ENCODE data around the gene PLCB4. TPM values are rescaled to one million over a fixed set of nuclear protein-coding genes. Genes with fewer than 3 reads are reported as not detected.

PLCB4 gene
- total RNA-seq, 2 experiments from 2014 or later = not detected

DNA sequence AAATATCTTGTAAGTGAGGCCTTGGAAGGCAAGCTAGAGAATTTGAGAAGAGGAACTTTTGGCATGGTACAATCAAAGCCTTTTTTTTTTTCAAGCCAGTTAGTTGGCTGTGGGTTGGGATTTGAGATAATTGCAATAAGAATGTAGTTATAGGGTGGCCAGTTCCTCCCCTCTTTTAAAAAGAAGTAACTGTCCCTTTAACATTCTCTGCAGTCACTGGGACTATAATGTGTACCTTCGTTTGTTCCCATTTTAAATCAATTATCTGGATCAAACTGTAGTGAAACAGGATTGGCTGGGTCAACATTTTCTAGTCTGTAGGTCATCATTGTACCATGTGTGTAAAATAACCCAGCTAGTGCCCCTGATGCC lies 233.2 kb downstream of the PLCB4 start:
- no peak overlapping the region for H3K27ac Mint-ChIP-seq
- H3K36me3 Mint-ChIP-seq (ENCODE audit: low read depth) = no peaks in the 10 kb centered on the region
- ATAC-seq = no peak
- no peaks in the 10 kb centered on the region for H3K4me1 Mint-ChIP-seq (ENCODE audit: low read depth)
- ChIA-PET CTCF (no interaction called here), POLR2A (no interaction called here)
- DNase-seq = no peak
- H3K9me3 Mint-ChIP-seq (ENCODE audit: insufficient read depth) = no peaks in the 10 kb centered on the region
- H3K27me3 Mint-ChIP-seq (ENCODE audit: low read depth) = no peaks in the 10 kb centered on the region
- no peak overlapping the region for H3K4me3 Mint-ChIP-seq

DNA sequence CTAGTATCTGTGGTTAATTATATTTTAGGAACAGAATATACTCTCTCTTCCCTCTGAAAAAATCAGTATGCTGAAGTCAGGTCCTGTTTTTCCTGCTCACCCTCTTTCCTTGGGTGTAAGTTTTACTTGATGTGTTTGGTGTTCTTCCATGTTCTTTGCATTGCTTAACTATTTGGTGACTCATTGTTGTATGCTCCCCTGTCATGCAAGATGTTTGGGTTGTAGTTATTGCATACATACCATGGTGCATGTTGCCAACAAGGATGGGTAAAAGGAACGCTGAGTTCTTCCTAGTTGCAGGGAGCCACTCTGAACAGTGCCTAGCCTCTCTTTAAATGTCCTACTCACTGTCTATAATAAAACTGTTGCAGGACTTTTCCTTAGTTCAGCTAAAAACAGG lies 237.6 kb downstream of the PLCB4 start:
- Mint-ChIP-seq H3K27ac (no peak overlapping the region), H3K27me3 (ENCODE audit: low read depth) (no peaks in the 10 kb centered on the region), H3K4me3 (no peak overlapping the region), H3K36me3 (ENCODE audit: low read depth) (no peaks in the 10 kb centered on the region), H3K9me3 (ENCODE audit: insufficient read depth) (no peaks in the 10 kb centered on the region), H3K4me1 (ENCODE audit: low read depth) (no peaks in the 10 kb centered on the region)
- POLR2A ChIA-PET = interaction anchor here (0.5 kb wide), 1 partner anchor 58 kb away, joined by 3 read pairs; no protein-coding TSS in a partner anchor
- ATAC-seq = no peak
- CTCF ChIA-PET = no interaction called here
- no peak for DNase-seq

DNA sequence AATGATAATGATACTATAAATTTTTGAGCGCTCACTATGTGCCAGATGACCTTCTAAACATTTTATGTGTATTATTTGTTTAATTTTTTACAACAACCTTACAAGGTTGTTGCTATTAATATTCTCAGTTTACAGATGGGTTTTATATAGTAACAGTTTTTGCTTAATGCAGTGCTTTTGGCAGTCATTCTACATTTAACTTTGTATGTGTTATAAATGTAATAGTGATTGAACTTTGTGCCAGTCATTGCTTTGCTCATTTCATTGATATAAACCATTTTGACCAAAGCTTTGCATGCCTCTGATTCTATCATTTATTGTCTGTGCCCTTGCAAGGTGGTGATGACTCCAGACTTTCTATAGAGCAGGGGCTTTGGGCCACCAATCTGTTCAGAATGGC lies 239.2 kb downstream of the PLCB4 start:
- H3K27ac Mint-ChIP-seq = no peak overlapping the region
- H3K9me3 Mint-ChIP-seq (ENCODE audit: insufficient read depth) = no peaks in the 10 kb centered on the region
- no peak overlapping the region for H3K4me3 Mint-ChIP-seq
- H3K4me1 Mint-ChIP-seq (ENCODE audit: low read depth) = no peaks in the 10 kb centered on the region
- ATAC-seq (no peak), DNase-seq (no peak)
- ChIA-PET CTCF (interaction anchor here (0.7 kb wide), 1 partner anchor 43 kb away, joined by 3 read pairs; no protein-coding TSS in a partner anchor), POLR2A (no interaction called here)
- no peaks in the 10 kb centered on the region for H3K27me3 Mint-ChIP-seq (ENCODE audit: low read depth)
- H3K36me3 Mint-ChIP-seq (ENCODE audit: low read depth) = no peaks in the 10 kb centered on the region

DNA sequence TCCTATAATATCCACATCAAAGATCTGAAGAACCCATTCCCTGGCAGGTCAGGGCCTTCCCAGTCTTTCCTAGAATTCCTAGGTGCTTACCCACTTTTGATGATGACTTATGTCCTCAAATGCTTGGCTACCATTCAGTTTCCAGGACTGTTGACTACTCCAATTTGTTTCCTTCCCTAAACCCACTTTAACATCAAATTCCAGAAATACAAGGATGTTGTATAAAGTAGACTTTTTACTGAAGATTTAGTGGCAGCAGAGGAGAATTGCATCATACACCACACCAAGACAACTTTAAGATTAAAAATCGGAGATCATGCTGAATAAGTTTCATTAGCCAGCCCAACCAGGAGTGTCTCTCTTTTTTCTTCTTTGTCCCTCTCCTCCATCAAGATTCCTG lies 242.2 kb downstream of the PLCB4 start:
- Mint-ChIP-seq H3K4me1 (ENCODE audit: low read depth) (no peaks in the 10 kb centered on the region), H3K9me3 (ENCODE audit: insufficient read depth) (no peaks in the 10 kb centered on the region), H3K27ac (no peak overlapping the region), H3K4me3 (no peak overlapping the region), H3K36me3 (ENCODE audit: low read depth) (no peaks in the 10 kb centered on the region), H3K27me3 (ENCODE audit: low read depth) (no peaks in the 10 kb centered on the region)
- POLR2A ChIA-PET = no interaction called here
- DNase-seq (no peak), ATAC-seq (no peak)
- CTCF ChIA-PET = no interaction called here

DNA sequence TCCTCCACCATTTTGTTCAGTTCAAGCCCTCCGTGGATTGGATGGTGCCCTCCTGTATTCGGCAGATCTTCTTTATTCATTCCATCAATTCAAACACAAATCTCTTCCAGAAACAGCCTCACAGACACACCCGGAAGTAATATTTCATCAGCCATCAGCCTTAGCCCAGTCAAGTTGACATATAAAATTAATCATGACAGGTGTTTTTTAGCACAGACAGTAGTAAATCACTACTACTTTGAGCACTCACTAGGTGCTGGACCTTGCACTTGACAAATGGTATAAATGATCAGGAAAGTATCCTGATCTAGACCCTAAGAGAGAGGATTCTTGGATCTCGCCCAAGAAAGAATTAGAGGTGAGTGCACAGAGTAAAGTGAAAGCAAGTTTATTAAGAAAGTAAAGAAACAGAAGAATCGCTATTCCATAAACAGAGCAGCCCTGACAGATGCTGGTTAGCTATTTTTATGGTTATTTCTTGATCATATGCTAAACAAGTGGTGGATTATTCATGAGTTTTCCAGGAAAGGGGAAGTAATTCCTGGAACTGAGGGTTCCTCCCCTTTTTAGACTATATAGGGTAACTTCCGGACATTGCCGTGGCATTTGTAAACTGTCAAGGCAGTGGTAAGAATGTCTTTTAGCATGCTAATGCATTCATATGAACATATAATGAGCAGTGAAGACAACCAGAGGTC lies 250.9 kb downstream of the PLCB4 start:
- ChIA-PET CTCF (no interaction called here), POLR2A (no interaction called here)
- Mint-ChIP-seq H3K27ac (no peak overlapping the region), H3K27me3 (ENCODE audit: low read depth) (no peaks in the 10 kb centered on the region), H3K36me3 (ENCODE audit: low read depth) (no peaks in the 10 kb centered on the region), H3K9me3 (ENCODE audit: insufficient read depth) (no peaks in the 10 kb centered on the region), H3K4me3 (no peak overlapping the region), H3K4me1 (ENCODE audit: low read depth) (peaks cover 3% of the 10 kb centered on the region)
- ATAC-seq (no peak), DNase-seq (no peak)

DNA sequence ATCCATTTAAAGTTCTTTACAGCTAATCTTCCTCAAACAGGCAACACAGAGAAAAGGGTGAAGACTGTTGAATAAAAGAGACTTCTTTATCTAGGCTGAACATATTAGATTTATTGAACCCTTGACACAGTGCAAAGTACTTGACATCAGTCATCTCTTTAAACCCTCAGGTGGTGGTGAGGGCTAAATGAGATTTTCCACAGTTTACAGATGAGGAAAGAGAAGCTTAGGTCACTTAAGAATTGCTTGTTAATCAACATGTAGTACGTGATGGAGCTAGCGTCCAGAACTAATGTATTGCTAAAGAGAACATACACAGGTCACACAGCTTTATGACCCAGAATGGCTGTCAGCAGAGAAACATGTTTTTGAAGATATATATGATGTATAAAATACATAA lies 252.1 kb downstream of the PLCB4 start:
- Mint-ChIP-seq H3K9me3 (ENCODE audit: insufficient read depth) (no peaks in the 10 kb centered on the region), H3K27me3 (ENCODE audit: low read depth) (no peaks in the 10 kb centered on the region), H3K36me3 (ENCODE audit: low read depth) (no peaks in the 10 kb centered on the region), H3K4me3 (no peak overlapping the region), H3K4me1 (ENCODE audit: low read depth) (peaks cover 3% of the 10 kb centered on the region), H3K27ac (no peak overlapping the region)
- ChIA-PET CTCF (no interaction called here), POLR2A (no interaction called here)
- DNase-seq (no peak), ATAC-seq (no peak)

DNA sequence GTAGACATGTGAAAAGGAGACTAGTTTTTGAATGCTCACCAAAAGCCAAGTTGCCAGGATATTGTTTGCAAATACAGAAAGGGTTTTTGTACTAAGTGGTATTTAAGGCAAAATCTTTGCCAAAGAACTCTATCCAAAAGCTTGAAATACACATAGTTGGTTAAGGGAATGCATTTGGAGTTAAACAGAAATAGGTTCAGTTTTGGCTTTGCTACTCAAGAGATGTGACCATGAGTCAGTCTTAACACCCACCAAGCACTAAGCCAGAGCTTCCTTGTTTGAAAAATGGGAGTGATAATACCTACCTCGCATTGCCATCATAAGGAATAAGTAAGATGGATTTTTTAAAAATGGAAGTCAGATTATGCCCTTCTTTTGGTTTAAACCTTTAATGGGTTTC lies 253.8 kb downstream of the PLCB4 start:
- no peaks in the 10 kb centered on the region for H3K27me3 Mint-ChIP-seq (ENCODE audit: low read depth)
- DNase-seq = no peak
- ATAC-seq = no peak
- no peak overlapping the region for H3K27ac Mint-ChIP-seq
- H3K4me3 Mint-ChIP-seq = no peak overlapping the region
- no peaks in the 10 kb centered on the region for H3K36me3 Mint-ChIP-seq (ENCODE audit: low read depth)
- no peaks in the 10 kb centered on the region for H3K9me3 Mint-ChIP-seq (ENCODE audit: insufficient read depth)
- ChIA-PET POLR2A (no interaction called here), CTCF (no interaction called here)
- H3K4me1 Mint-ChIP-seq (ENCODE audit: low read depth) = peaks cover 3% of the 10 kb centered on the region

DNA sequence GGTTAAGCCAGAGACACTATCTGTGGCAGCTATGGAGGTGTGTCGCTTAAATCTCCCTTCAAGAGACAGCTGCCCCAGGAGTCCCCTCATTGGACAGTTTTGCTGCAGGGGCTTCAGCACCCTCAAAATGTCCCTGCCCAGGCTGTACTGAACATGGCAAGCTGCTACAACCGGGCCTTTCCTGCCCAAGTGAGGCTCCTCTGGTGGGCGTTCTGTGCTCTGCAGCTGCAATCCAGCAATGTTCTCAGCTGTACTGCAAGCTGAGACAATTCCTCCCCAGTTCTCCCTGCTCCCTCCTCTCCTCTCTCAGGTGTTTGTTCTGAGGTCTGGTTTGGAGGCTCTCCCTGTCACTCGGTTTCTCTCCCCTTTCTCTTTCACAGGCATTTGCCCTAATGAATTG lies 254.7 kb downstream of the PLCB4 start:
- Mint-ChIP-seq H3K4me1 (ENCODE audit: low read depth) (peaks cover 3% of the 10 kb centered on the region), H3K36me3 (ENCODE audit: low read depth) (no peaks in the 10 kb centered on the region), H3K27ac (no peak overlapping the region), H3K27me3 (ENCODE audit: low read depth) (no peaks in the 10 kb centered on the region), H3K4me3 (no peak overlapping the region), H3K9me3 (ENCODE audit: insufficient read depth) (no peaks in the 10 kb centered on the region)
- ATAC-seq (no peak), DNase-seq (no peak)
- CTCF ChIA-PET = no interaction called here
- POLR2A ChIA-PET = no interaction called here

DNA sequence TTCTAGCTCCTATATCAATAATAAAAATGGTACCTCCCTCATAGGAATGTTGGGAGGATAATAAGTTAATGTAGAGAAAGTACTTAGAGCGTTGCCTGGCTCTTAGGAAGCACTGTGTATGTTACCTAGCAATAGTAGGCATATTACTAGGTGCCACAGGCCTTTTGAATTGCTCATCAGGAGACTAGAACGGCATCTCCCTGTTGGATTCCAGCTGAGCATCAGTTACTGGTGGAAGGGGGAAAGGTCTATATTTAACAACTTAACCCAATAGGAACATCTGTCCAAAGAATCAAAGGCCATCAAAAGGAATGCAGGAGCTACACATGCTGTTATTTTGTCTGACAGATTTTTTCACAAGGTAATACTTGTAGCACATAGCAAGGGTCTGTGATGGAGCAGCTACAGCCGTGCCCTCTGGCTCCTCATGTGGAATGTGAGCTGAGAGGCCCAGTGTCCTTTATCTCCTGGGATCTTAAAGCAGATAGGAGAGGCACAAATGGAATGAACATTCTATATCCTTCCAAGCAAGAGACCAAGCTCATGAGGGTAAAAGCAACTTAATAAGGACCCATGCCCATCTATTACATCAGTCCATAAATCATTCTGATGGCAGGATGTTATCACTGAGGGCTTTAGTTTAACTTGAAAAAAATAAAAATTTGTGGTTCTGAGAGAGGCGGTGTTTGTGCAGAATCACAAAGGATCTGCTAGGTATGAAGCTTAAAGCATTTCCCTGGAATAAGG lies 260.6 kb downstream of the PLCB4 start:
- Mint-ChIP-seq H3K27ac (no peak overlapping the region), H3K36me3 (ENCODE audit: low read depth) (no peaks in the 10 kb centered on the region), H3K27me3 (ENCODE audit: low read depth) (no peaks in the 10 kb centered on the region), H3K9me3 (ENCODE audit: insufficient read depth) (no peaks in the 10 kb centered on the region), H3K4me1 (ENCODE audit: low read depth) (no peaks in the 10 kb centered on the region), H3K4me3 (no peak overlapping the region)
- CTCF ChIA-PET = no interaction called here
- no peak for ATAC-seq
- POLR2A ChIA-PET = no interaction called here
- no peak for DNase-seq

DNA sequence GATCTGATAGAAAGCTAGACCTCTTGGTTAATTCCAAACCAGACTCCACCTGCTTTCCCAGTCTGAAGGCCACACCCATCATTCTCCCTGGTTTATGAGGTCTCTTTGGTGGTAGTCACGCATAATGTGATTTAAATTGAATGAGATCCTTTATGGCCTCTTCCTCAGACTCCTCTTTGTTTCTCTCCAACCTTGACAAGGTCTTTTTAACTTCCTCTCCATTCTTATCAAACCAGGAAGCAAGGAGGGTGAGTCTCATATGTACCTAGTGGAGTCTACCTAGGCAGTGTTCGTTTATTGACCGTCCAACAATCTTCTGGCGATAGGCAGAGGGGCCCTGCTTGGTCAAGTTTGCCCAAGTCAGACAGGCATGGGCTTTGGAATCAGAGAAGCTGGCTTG lies 261.3 kb downstream of the PLCB4 start:
- no peaks in the 10 kb centered on the region for H3K27me3 Mint-ChIP-seq (ENCODE audit: low read depth)
- no peaks in the 10 kb centered on the region for H3K4me1 Mint-ChIP-seq (ENCODE audit: low read depth)
- DNase-seq (no peak), ATAC-seq (no peak)
- no peak overlapping the region for H3K27ac Mint-ChIP-seq
- POLR2A ChIA-PET = no interaction called here
- CTCF ChIA-PET = no interaction called here
- no peaks in the 10 kb centered on the region for H3K9me3 Mint-ChIP-seq (ENCODE audit: insufficient read depth)
- no peaks in the 10 kb centered on the region for H3K36me3 Mint-ChIP-seq (ENCODE audit: low read depth)
- no peak overlapping the region for H3K4me3 Mint-ChIP-seq

DNA sequence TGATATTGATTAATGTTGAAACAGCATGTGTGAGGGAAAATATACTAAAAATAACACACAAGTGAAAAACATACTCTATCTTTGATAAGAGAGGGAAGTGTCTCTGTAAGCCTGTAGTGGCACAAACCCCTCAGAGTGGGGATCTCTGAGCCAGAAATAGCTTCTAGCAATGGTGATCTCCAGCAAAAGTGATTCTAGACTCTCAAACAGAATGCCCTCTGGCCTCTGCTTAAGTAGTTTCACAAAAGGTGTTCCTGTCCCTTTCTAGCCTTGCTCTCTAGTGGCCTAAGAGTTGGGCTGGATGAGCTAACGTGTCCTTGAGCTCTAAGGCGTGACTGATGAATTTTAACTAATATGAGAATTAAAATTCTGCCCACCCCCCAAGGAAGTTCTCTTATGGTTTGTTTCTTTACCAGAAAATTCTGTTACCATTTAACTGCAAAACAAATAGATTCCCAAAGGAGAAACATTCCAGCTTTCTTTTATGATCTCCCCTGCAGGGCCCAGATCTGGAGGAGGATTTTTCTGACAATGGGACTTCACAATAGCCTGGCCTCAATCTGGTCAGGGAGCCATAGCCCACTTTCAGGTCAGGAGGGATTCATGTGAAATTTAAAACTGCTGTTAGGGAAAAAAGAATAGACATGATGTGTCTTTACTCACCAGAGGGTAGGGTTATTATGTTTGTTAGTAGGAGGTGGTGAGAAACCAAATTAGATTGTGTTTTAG lies 263.0 kb downstream of the PLCB4 start:
- CTCF ChIA-PET = no interaction called here
- Mint-ChIP-seq H3K27ac (no peak overlapping the region), H3K27me3 (ENCODE audit: low read depth) (no peaks in the 10 kb centered on the region), H3K4me1 (ENCODE audit: low read depth) (no peaks in the 10 kb centered on the region), H3K36me3 (ENCODE audit: low read depth) (no peaks in the 10 kb centered on the region), H3K4me3 (no peak overlapping the region), H3K9me3 (ENCODE audit: insufficient read depth) (no peaks in the 10 kb centered on the region)
- POLR2A ChIA-PET = no interaction called here
- DNase-seq (no peak), ATAC-seq (no peak)

DNA sequence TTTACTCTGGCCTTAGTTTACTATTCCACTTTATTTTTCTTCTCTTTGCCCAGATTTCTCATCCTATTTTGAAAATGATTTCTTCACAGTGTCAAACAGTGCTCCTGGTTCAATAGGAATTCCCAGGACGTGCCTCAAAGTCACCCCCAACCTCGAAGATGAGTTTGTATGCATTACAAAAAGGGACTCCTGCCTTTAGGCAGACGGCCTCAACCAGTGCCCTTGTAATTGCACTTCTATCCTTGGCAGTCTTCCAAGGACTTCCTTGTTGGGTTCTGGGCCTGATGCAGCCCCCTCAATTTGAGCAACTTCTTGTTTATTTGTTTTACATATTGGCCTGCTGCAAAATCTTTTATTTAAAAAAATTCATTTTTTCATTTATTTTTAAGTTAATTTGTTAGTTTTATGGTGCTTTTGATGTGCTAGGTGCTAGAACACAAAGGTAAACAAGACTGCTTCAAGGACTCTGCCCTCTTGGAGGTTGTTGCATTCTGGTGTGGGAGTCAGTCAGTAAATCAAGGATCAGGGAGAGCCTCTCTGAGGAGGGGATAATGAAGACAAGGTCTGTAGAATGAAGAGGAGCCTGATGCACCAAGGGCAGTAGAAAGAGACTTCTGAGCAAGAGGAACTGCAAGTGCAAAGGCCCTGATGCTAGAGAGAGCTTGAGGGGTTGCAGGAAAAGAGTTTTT lies 264.0 kb downstream of the PLCB4 start:
- H3K36me3 Mint-ChIP-seq (ENCODE audit: low read depth) = no peaks in the 10 kb centered on the region
- no peak for ATAC-seq

More for the DNA sequence above, 264.0 kb downstream of the PLCB4 start:
- no peak overlapping the region for H3K4me3 Mint-ChIP-seq
- no peaks in the 10 kb centered on the region for H3K27me3 Mint-ChIP-seq (ENCODE audit: low read depth)
- H3K27ac Mint-ChIP-seq = no peak overlapping the region
- ChIA-PET CTCF (no interaction called here), POLR2A (no interaction called here)
- no peak for DNase-seq
- H3K9me3 Mint-ChIP-seq (ENCODE audit: insufficient read depth) = no peaks in the 10 kb centered on the region
- H3K4me1 Mint-ChIP-seq (ENCODE audit: low read depth) = no peaks in the 10 kb centered on the region

All from activated CD8-positive, alpha-beta T cell treated with anti-CD3 and anti-CD28 coated beads, Interleukin-2, amount 10 ng/mL, durations not matched to agents 7 days and 5 days (primary cell).